RKO (cell line): ENCODE data around the gene MVK.

Experiments
- DNase-seq: peaks from one replicate; pipeline ENCODE4 v3.0.0-alpha.2; 2016; ENCODE audit warnings: low spot score

The MVK gene

GRCh38 chr12:109635717-109636116 lies 62.1 kb downstream of the MVK start:
- DNase-seq, result no peak

GRCh38 chr12:109637348-109637747 lies 63.8 kb downstream of the MVK start:
- no peak for DNase-seq

- no peak for DNase-seq
Observed at GRCh38 chr12:109637996-109638395, 64.4 kb downstream of the MVK start.

- DNase-seq, result no peak
Observed at GRCh38 chr12:109638735-109639134, 65.1 kb downstream of the MVK start.

- no peak for DNase-seq
Observed at GRCh38 chr12:109639151-109639872, 65.7 kb downstream of the MVK start.

GRCh38 chr12:109640961-109641360 lies 67.4 kb downstream of the MVK start:
- no peak for DNase-seq

GRCh38 chr12:109641422-109641821 lies 67.8 kb downstream of the MVK start:
- no peak for DNase-seq

- no peak for DNase-seq
Observed at GRCh38 chr12:109642506-109643132, 69.0 kb downstream of the MVK start.

GRCh38 chr12:109645194-109645593 lies 71.6 kb downstream of the MVK start:
- no peak for DNase-seq

GRCh38 chr12:109645708-109646107 lies 72.1 kb downstream of the MVK start:
- DNase-seq, result no peak
